HepG2 (cell line): ENCODE data around the gene MAMLD1. TPM values are rescaled to one million over a fixed set of nuclear protein-coding genes. Genes with fewer than 3 reads are reported as not detected.

Experiments used
- ATAC-seq: fragments of 200-7000 bp; cut with Tn5 transposase; 3 replicates; pipeline ENCODE4 v1.9.1; 2020; ENCODE audit warnings: mild to moderate bottlenecking, moderate library complexity
- BruUV-seq: library from RNA; stranded (reverse); fragments of 400-500 nt; replicated peaks from 2 replicates; lab custom pipeline; 2021; lab: Mats Ljungman, UMichigan
- CTCF ChIA-PET: fragments of 300-600 bp; formaldehyde crosslinking; extraction: SDS; loops from one replicate; lab custom pipeline; 2021; ENCODE audit warnings: low total read pairs, inconsistent platforms, low intra/inter-chr PET ratio; lab: Yijun Ruan, JAX
- POLR2A ChIA-PET: fragments of 350-600 bp; sonication (Branson Sonifier 250); formaldehyde crosslinking; loops from one replicate; lab custom pipeline; 2020; ENCODE audit warnings: antibody characterized with exemption, inconsistent platforms; lab: Yijun Ruan, JAX
- DNase-seq: peaks from one replicate; pipeline ENCODE4 v3.0.0-alpha.2; 2015; ENCODE audit warnings: low spot score
- FAIRE-seq: peaks from 3 replicates; lab custom pipeline; 2011; peaks lifted over from hg19 to GRCh38; lab: Jason Lieb, UNC
- H2AFZ ChIP-seq: one replicate; pipeline ENCODE4 v1.6.1; 2011; ENCODE audit warnings: low read length, inconsistent platforms
- H3K27ac ChIP-seq: fragments of 300-600 bp; 3 replicates; pipeline ENCODE4 v1.8.0; 2011; ENCODE audit warnings: mixed run types, mild to moderate bottlenecking, mixed read lengths, low read length, inconsistent platforms; ENCODE audit not compliant: insufficient read depth; ENCODE audit errors: extremely low read length
- H3K27me3 ChIP-seq, 2 experiments: fragments of 200-600 bp in 1 of 2; 2 replicates in 1 of 2; 3 replicates in 1 of 2; pipeline versions ENCODE4 v1.6.0 to v1.8.0; 2011; ENCODE audit warnings: low read length in 2 of 2, mild to moderate bottlenecking in 2 of 2, moderate library complexity in 2 of 2, inconsistent platforms in 1 of 2; ENCODE audit not compliant: insufficient read depth in 2 of 2, control insufficient read depth in 1 of 2
- H3K36me3 ChIP-seq, 2 experiments: fragments of 200-600 bp in 1 of 2; replicated peaks in 1 of 2; 2 replicates in 1 of 2; 3 replicates in 1 of 2; pipeline versions ENCODE4 v1.5.1 to v1.8.0; 2011; ENCODE audit warnings: low read length in 2 of 2, inconsistent platforms in 1 of 2; ENCODE audit not compliant: insufficient read depth in 2 of 2, control insufficient read depth in 1 of 2
- H3K4me1 ChIP-seq: 2 replicates; pipeline ENCODE4 v1.5.1; 2012; ENCODE audit warnings: low read length, inconsistent platforms; ENCODE audit not compliant: insufficient read depth
- H3K4me2 ChIP-seq: 2 replicates; pipeline ENCODE4 v1.6.0; 2011; ENCODE audit warnings: low read depth, low read length, inconsistent platforms
- H3K4me3 ChIP-seq, 3 experiments: fragments of 200-600 bp in 1 of 3; sonication (generic), shearing (Covaris generic) in 1 of 3; replicated peaks in 1 of 3; 2 replicates each; pipeline ENCODE4 v1.5.1; 2011 to 2016; ENCODE audit warnings: low read length in 3 of 3, inconsistent platforms in 2 of 3, low read depth in 2 of 3, mild to moderate bottlenecking in 2 of 3, control low read depth in 1 of 3, mixed read lengths in 1 of 3; ENCODE audit not compliant: insufficient read depth in 1 of 3
- H3K79me2 ChIP-seq: one replicate; pipeline ENCODE4 v1.6.1; 2011; ENCODE audit warnings: low read length, inconsistent platforms; ENCODE audit not compliant: insufficient read depth
- H3K9ac ChIP-seq: 2 replicates; pipeline ENCODE4 v1.6.0; 2011; ENCODE audit warnings: mild to moderate bottlenecking, low read depth, low read length, inconsistent platforms; ENCODE audit not compliant: insufficient read depth
- H3K9me3 ChIP-seq: 2 replicates; pipeline ENCODE4 v1.5.1; 2012; ENCODE audit warnings: mild to moderate bottlenecking, low read length
- H4K20me1 ChIP-seq: 2 replicates; pipeline ENCODE4 v1.6.0; 2011; ENCODE audit warnings: inconsistent platforms, mild to moderate bottlenecking, low read length, moderate library complexity; ENCODE audit not compliant: insufficient read depth
- CBFB ChIP-seq: sonication (generic); formaldehyde crosslinking; IDR thresholded peaks from 2 replicates; pipeline ENCODE4 v1.4.0; 2020; ENCODE audit warnings: missing genetic modification reagents
- CREB1 ChIP-seq, 2 experiments: fragments of 450-650 bp in 1 of 2; IDR thresholded peaks; 2 replicates each; pipeline ENCODE4 v1.6.1; 2016 to 2017; ENCODE audit warnings: control low read depth in 1 of 2, mild to moderate bottlenecking in 1 of 2, missing compliant biosample characterization in 1 of 2, missing genetic modification characterization in 1 of 2
- IRF9 ChIP-seq: sonication (generic); formaldehyde crosslinking; IDR thresholded peaks from 2 replicates; pipeline ENCODE4 v1.8.0; 2022; ENCODE audit warnings: missing genetic modification reagents, mild to moderate bottlenecking, borderline replicate concordance
- IRX3 ChIP-seq: sonication (generic); formaldehyde crosslinking; IDR thresholded peaks from 2 replicates; pipeline ENCODE4 v1.8.1; 2023; ENCODE audit warnings: mild to moderate bottlenecking, low read depth, missing genetic modification reagents, borderline replicate concordance
- MAFF ChIP-seq: IDR thresholded peaks from 2 replicates; pipeline ENCODE4 v1.6.1; 2011; ENCODE audit warnings: low read depth, low read length, improper control_type of control experiment
- NFKB2 ChIP-seq: sonication (generic); formaldehyde crosslinking; IDR thresholded peaks from 2 replicates; pipeline ENCODE4 v1.4.0; 2020; ENCODE audit warnings: missing genetic modification reagents, borderline replicate concordance
- NR2F1 ChIP-seq, 2 experiments: fragments of 450-650 bp in 1 of 2; formaldehyde crosslinking in 1 of 2; IDR thresholded peaks; 2 replicates each; pipeline versions ENCODE4 v1.5.0 to v1.6.1; 2016 to 2020; ENCODE audit warnings: mild to moderate bottlenecking in 1 of 2, missing compliant biosample characterization in 1 of 2, missing genetic modification reagents in 1 of 2, moderate library complexity in 1 of 2
- RAD51 ChIP-seq: fragments of 450-650 bp; IDR thresholded peaks from 2 replicates; pipeline ENCODE4 v1.6.1; 2016; ENCODE audit warnings: borderline replicate concordance
- TAF1 ChIP-seq: sonication (generic); formaldehyde crosslinking; IDR thresholded peaks from 2 replicates; pipeline ENCODE4 v1.4.0; 2020; ENCODE audit warnings: missing genetic modification reagents
- THAP11 ChIP-seq: IDR thresholded peaks from 2 replicates; pipeline ENCODE4 v1.6.1; 2016; ENCODE audit warnings: missing biosample characterization, missing genetic modification reagents
- ZBTB8A ChIP-seq: sonication (generic); formaldehyde crosslinking; IDR thresholded peaks from 2 replicates; pipeline ENCODE4 v1.4.0; 2020; ENCODE audit warnings: mild to moderate bottlenecking, low read depth, missing genetic modification reagents, borderline replicate concordance
- ZNF205 ChIP-seq: IDR thresholded peaks from 2 replicates; pipeline ENCODE4 v1.6.1; 2018; ENCODE audit warnings: missing biosample characterization, missing genetic modification reagents
- ZNF24 ChIP-seq: fragments of 450-650 bp; IDR thresholded peaks from 2 replicates; pipeline ENCODE4 v1.6.1; 2017; ENCODE audit warnings: antibody characterized with exemption, mild to moderate bottlenecking
- ZNF451 ChIP-seq: sonication (generic); formaldehyde crosslinking; IDR thresholded peaks from 2 replicates; pipeline ENCODE4 v1.5.0; 2020; ENCODE audit warnings: mild to moderate bottlenecking, missing genetic modification reagents
- ZNF512 ChIP-seq: sonication (generic); formaldehyde crosslinking; IDR thresholded peaks from 2 replicates; pipeline ENCODE4 v1.4.0; 2020; ENCODE audit warnings: mild to moderate bottlenecking, missing genetic modification reagents
- ZNF589 ChIP-seq: sonication (generic); formaldehyde crosslinking; conservative IDR thresholded peaks from 2 replicates; pipeline ENCODE4 v1.8.0; 2022; ENCODE audit warnings: mild to moderate bottlenecking, moderate library complexity, missing genetic modification reagents
- ZNF615 ChIP-seq: sonication (generic); formaldehyde crosslinking; IDR thresholded peaks from 2 replicates; pipeline ENCODE4 v1.5.0; 2020; ENCODE audit warnings: mild to moderate bottlenecking, missing genetic modification reagents, borderline replicate concordance
- ZNF737 ChIP-seq: sonication (generic); formaldehyde crosslinking; IDR thresholded peaks from 2 replicates; pipeline ENCODE4 v1.5.0; 2020; ENCODE audit warnings: missing genetic modification reagents, mild to moderate bottlenecking, borderline replicate concordance
- ZNF839 ChIP-seq: sonication (generic); formaldehyde crosslinking; IDR thresholded peaks from 2 replicates; pipeline ENCODE4 v1.4.0; 2020; ENCODE audit warnings: missing genetic modification reagents, mild to moderate bottlenecking, borderline replicate concordance
- ZSCAN30 ChIP-seq: sonication (generic); formaldehyde crosslinking; IDR thresholded peaks from 2 replicates; pipeline ENCODE4 v1.5.0; 2020; ENCODE audit warnings: mild to moderate bottlenecking, missing genetic modification reagents
- WGBS: methylation state at CpG from one replicate; pipeline ENCODE4 v1.1.6; 2017; ENCODE audit warnings: low lambda C conversion rate; 5-methylcytosine and 5-hydroxymethylcytosine counted together
- in situ Hi-C: cut with HindIII; loops from 2 replicates; pipeline ENCODE4 v1.10.0; 2017; ENCODE audit warnings: low pct_unique_long_range_greater_than_20kb; ENCODE audit not compliant: extremely low pct_ligation_motif_present
- intact Hi-C: fragments of 100-400 bp; cut with micrococcal nuclease; formaldehyde crosslinking; loops from one replicate; pipeline ENCODE4 v1.10.0; 2022; ENCODE audit not compliant: unreplicated experiment
- polyA plus RNA-seq, 8 experiments: library from polyadenylated mRNA; depleted of rRNA in 3 of 8; stranded (reverse) in 7 of 8; unstranded in 1 of 8; fragments of >200 nt; fragmentation: Illumina TruSeq in 4 of 8; extraction: Trizol in 4 of 8; gene quantifications; 2 replicates each; pipeline versions ENCODE4 v1.2.1 to v1.2.3, GENCODE V29; 2011 to 2016; ENCODE audit warnings: low read depth in 4 of 8, missing spikeins in 1 of 8, mixed read lengths in 1 of 8; ENCODE audit not compliant: insufficient read depth in 1 of 8
- total RNA-seq, 5 experiments: library from RNA; depleted of rRNA; stranded (reverse); fragments of >200 nt; fragmentation: Illumina TruSeq; extraction: Trizol; gene quantifications; 2 replicates each; pipeline ENCODE4 v1.2.3, GENCODE V29; 2016; ENCODE audit warnings: low read depth in 1 of 5

MAMLD1 gene
- total and polyA plus RNA-seq, 2 of the 13 experiments (the other 11 are each of a cell fraction or from before 2014, with no cell fraction given) = not detected

GRCh38 chrX:150429594-150429993, 66.5 kb downstream of the MAMLD1 start:
- Histone ChIP-seq H2AFZ (no peak overlapping the region), H3K27me3 (no peaks in the 10 kb centered on the region), H3K4me3 (no peak overlapping the region), H3K27ac (no peak overlapping the region), H3K4me2 (no peak overlapping the region), H3K4me1 (no peaks in the 10 kb centered on the region), H3K36me3 (no peaks in the 10 kb centered on the region), H3K9me3 (no peaks in the 10 kb centered on the region), H4K20me1 (no peaks in the 10 kb centered on the region), H3K79me2 (no peaks in the 10 kb centered on the region), H3K9ac (no peak overlapping the region)
- ChIA-PET CTCF (no interaction called here), POLR2A (no interaction called here)
- in situ Hi-C loops = no loop called here
- FAIRE-seq (no peak), DNase-seq (no peak), ATAC-seq (no peak)
- intact Hi-C loops = no loop called here
- WGBS = 0% methylated on average over 1 of the region's 1 CpG
- no TSS peak for BruUV-seq
- TF ChIP-seq NFKB2 (CRISPR knock-in tag) (no peak), RAD51 (no peak), IRF9 (CRISPR knock-in tag) (no peak), CREB1 (IDR thresholded peaks at IDR 0.05) (no peak), CREB1 (CRISPR knock-in tag; IDR thresholded peaks at IDR 0.05) (no peak), MAFF (no peak), ZSCAN30 (CRISPR knock-in tag) (no peak), ZNF589 (CRISPR knock-in tag) (no peak), TAF1 (no peak), ZNF512 (no peak), IRX3 (no peak), THAP11 (no peak), ZNF24 (no peak), ZNF839 (CRISPR knock-in tag) (no peak), ZNF615 (CRISPR knock-in tag) (no peak), ZNF451 (CRISPR knock-in tag) (no peak), ZNF205 (no peak), ZNF737 (CRISPR knock-in tag) (no peak), NR2F1 (CRISPR knock-in tag; IDR thresholded peaks at IDR 0.05) (no peak), ZBTB8A (CRISPR knock-in tag) (no peak), CBFB (CRISPR knock-in tag) (no peak)
